GM12878 (cell line): ENCODE results near the gene BFSP2. TPM values are rescaled to one million over a fixed set of nuclear protein-coding genes. Genes with fewer than 3 reads are reported as not detected.

Experiments
- CHD2 ChIP-seq: IDR thresholded peaks from 2 replicates; pipeline ENCODE4 v1.6.1; 2011; ENCODE audit warnings: low read depth, low read length, improper control_type of control experiment, borderline replicate concordance
- CREM ChIP-seq: IDR thresholded peaks from 2 replicates; pipeline ENCODE4 v1.6.1; 2014; ENCODE audit warnings: antibody characterized with exemption, low read depth
- EGR1 ChIP-seq, 2 experiments: IDR thresholded peaks; 1 replicate in 1 of 2; 2 replicates in 1 of 2; pipeline ENCODE4 v1.6.1; 2011 to 2012; ENCODE audit warnings: low read depth in 2 of 2, low read length in 2 of 2, borderline replicate concordance in 1 of 2, mild to moderate bottlenecking in 1 of 2, moderate library complexity in 1 of 2
- IRF4 ChIP-seq: IDR thresholded peaks from 2 replicates; pipeline ENCODE4 v1.6.1; 2011; ENCODE audit warnings: low read depth, low read length
- KAT2A ChIP-seq: conservative IDR thresholded peaks from 2 replicates; pipeline ENCODE4 v1.6.1; 2011; ENCODE audit warnings: low read depth, low read length; ENCODE audit not compliant: control insufficient read depth
- MTA3 ChIP-seq: IDR thresholded peaks from 2 replicates; pipeline ENCODE4 v1.6.1; 2012; ENCODE audit warnings: low read length, inconsistent platforms, borderline replicate concordance
- MYB ChIP-seq: fragments of 150-350 bp; IDR thresholded peaks from 2 replicates; pipeline ENCODE4 v1.6.1; 2014; ENCODE audit warnings: mild to moderate bottlenecking, low read depth, low read length, borderline replicate concordance
- NFIC ChIP-seq: IDR thresholded peaks from 2 replicates; pipeline ENCODE4 v1.6.1; 2012; ENCODE audit warnings: low read depth, mild to moderate bottlenecking, inconsistent platforms, low read length, moderate library complexity
- NR2C1 ChIP-seq: fragments of 450-650 bp; IDR thresholded peaks from 2 replicates; pipeline ENCODE4 v1.6.1; 2017; ENCODE audit warnings: antibody characterized with exemption, mild to moderate bottlenecking, moderate library complexity
- PAX8 ChIP-seq: fragments of 450-650 bp; IDR thresholded peaks from 2 replicates; pipeline ENCODE4 v1.6.1; 2017; ENCODE audit warnings: mild to moderate bottlenecking, moderate library complexity
- POLR2AphosphoS5 ChIP-seq: IDR thresholded peaks from 2 replicates; pipeline ENCODE4 v1.6.1; 2011; ENCODE audit warnings: mild to moderate bottlenecking, low read length, inconsistent platforms
- RELA ChIP-seq: fragments of 450-650 bp; IDR thresholded peaks from 2 replicates; pipeline ENCODE4 v1.8.0; 2014; ENCODE audit warnings: borderline replicate concordance; ENCODE audit not compliant: partially characterized antibody
- RFX5 ChIP-seq: IDR thresholded peaks from 2 replicates; pipeline ENCODE4 v1.6.1; 2011; ENCODE audit warnings: low read depth, low read length, improper control_type of control experiment
- SIN3A ChIP-seq: IDR thresholded peaks from 2 replicates; pipeline ENCODE4 v1.6.1; 2012; ENCODE audit warnings: low read depth, low read length, improper control_type of control experiment
- SIX5 ChIP-seq: IDR thresholded peaks from 2 replicates; pipeline ENCODE4 v1.6.1; 2011; ENCODE audit warnings: mild to moderate bottlenecking, low read depth, low read length, moderate library complexity; ENCODE audit not compliant: severe bottlenecking
- SMC3 ChIP-seq: IDR thresholded peaks from 2 replicates; pipeline ENCODE4 v1.6.1; 2011; ENCODE audit warnings: low read length, improper control_type of control experiment, borderline replicate concordance
- SREBF1 ChIP-seq: IDR thresholded peaks from 2 replicates; pipeline ENCODE4 v1.6.1; 2012; ENCODE audit warnings: mild to moderate bottlenecking, low read length
- SRF ChIP-seq, 2 experiments: IDR thresholded peaks; 2 replicates each; pipeline ENCODE4 v1.6.1; 2011; ENCODE audit warnings: low read depth in 2 of 2, low read length in 2 of 2, mild to moderate bottlenecking in 1 of 2, moderate library complexity in 1 of 2
- ZBTB40 ChIP-seq: fragments of 450-650 bp; IDR thresholded peaks from 2 replicates; pipeline ENCODE4 v1.6.1; 2016; ENCODE audit warnings: mild to moderate bottlenecking, moderate library complexity, borderline replicate concordance
- polyA plus RNA-seq, 11 experiments: library from polyadenylated mRNA; depleted of rRNA in 4 of 11; unstranded in 6 of 11; stranded (reverse) in 5 of 11; fragments of >200 nt; fragmentation: Nextera tagmentation in 4 of 11; fragmentation: Illumina TruSeq in 1 of 11; extraction: Ambion mirVana in 4 of 11; extraction: Trizol in 1 of 11; gene quantifications; 1 replicate in 1 of 11; 2 replicates in 10 of 11; pipeline versions ENCODE4 v1.2.1 to v1.2.3, GENCODE V29; 2011 to 2016; ENCODE audit warnings: inconsistent platforms in 2 of 11, missing spikeins in 2 of 11, low read depth in 1 of 11
- total RNA-seq, 4 experiments: library from RNA; depleted of rRNA in 3 of 4; stranded (reverse); fragments of >200 nt in 3 of 4; fragmentation: Illumina TruSeq in 1 of 4; extraction: Trizol in 1 of 4; gene quantifications; 2 replicates each; pipeline versions ENCODE4 v1.2.1 to v1.2.3, GENCODE V29; 2013 to 2021
- TF ChIP-seq, protein P1 (sequence below): IDR thresholded peaks from 2 replicates; pipeline ENCODE4 v1.6.1; 2011; ENCODE audit warnings: low read depth, mild to moderate bottlenecking, low read length, moderate library complexity, borderline replicate concordance; ENCODE audit errors: extremely low read depth
- TF ChIP-seq, protein P2 (sequence below), 3 experiments: IDR thresholded peaks in 2 of 3; conservative IDR thresholded peaks in 1 of 3; 2 replicates each; pipeline ENCODE4 v1.5.1; 2011; ENCODE audit warnings: low read depth in 3 of 3, low read length in 3 of 3, mild to moderate bottlenecking in 3 of 3, control low read depth in 2 of 3, moderate library complexity in 2 of 3, inconsistent platforms in 1 of 3, mixed read lengths in 1 of 3; ENCODE audit not compliant: control insufficient read depth in 2 of 3, insufficient read depth in 1 of 3; ENCODE audit errors: extremely low read depth in 1 of 3
- TF ChIP-seq, protein P3 (sequence below): IDR thresholded peaks from 2 replicates; pipeline ENCODE4 v1.6.1; 2011; ENCODE audit warnings: low read depth, low read length, improper control_type of control experiment, borderline replicate concordance

The BFSP2 gene
- total and polyA plus RNA-seq, 10 of the 15 experiments (the other 5 are each of a cell fraction or from before 2014, with no cell fraction given), result 1.5 to 20.4 (median 7.3) TPM

DNA sequence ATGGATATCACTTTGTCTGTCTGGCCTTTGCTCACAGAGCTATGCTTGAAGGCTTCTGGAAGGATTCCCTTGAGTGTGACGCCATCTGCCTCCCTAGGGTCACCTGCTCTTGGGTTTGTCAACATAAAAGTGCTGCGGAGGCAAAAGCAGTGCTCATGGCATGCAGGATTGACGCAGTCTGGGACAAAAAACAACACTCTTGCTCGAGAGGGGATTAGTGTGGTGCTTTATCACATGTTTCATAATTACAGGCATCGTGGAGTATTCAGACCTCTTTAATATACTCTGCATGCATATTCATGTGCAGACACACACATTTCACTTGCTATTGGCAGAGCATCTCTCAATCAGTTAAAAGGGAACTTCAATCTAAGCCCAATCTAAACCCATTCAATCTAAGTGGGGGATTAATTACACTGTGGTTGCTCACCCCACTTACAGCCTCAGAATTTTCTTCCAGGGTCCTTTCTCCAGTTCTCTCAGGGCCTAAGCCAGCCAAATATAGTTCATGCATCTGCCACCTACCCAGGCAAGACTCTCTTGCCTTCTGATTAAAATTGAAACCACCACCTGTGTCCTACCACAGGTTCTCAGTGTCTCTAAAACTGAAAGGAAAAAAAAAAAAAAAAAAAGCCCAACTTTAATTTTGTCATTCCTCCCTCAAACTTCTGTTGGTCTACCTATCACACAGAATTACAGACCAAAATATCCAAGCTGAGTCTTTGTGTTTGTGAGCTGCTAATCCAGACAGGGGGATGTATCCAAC is 75.6 kb downstream of the BFSP2 start (continued):
- TF ChIP-seq KAT2A (no peak), PAX8 (no peak), POLR2AphosphoS5 (0 out of 2 replicates have a peak, but pooled peaks have one; percentile 27), SRF (IDR thresholded peaks at IDR 0.05; ENCODE audit: low read depth in 2 of 2, low read length in 2 of 2) (peak in 1 of 2 experiments; percentile 39; a peak in 1 of 4 replicates), RELA (no peak), NR2C1 (no peak), NFIC (peak; percentile 96), RFX5 (0 out of 2 replicates have a peak, but pooled peaks have one; percentile 14), SIX5 (no peak), EGR1 (IDR thresholded peaks at IDR 0.05; ENCODE audit: borderline replicate concordance in 1 of 2, low read depth in 2 of 2, low read length in 2 of 2) (no peak), MYB (no peak), SMC3 (peak; percentile 26; the same call in 1 of the 2 replicates), SREBF1 (0 out of 2 replicates have a peak, but pooled peaks have one; percentile 40), MTA3 (no peak; the same call in 1 of the 2 replicates), CHD2 (0 out of 2 replicates have a peak, but pooled peaks have one; percentile 41), IRF4 (0 out of 2 replicates have a peak, but pooled peaks have one; percentile 30), ZBTB40 (peak; percentile 67), SIN3A (no peak), CREM (peak; percentile 66)
- TF ChIP-seq, protein P1, sequence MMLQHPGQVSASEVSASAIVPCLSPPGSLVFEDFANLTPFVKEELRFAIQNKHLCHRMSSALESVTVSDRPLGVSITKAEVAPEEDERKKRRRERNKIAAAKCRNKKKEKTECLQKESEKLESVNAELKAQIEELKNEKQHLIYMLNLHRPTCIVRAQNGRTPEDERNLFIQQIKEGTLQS, result no peak
- TF ChIP-seq, protein P2, sequence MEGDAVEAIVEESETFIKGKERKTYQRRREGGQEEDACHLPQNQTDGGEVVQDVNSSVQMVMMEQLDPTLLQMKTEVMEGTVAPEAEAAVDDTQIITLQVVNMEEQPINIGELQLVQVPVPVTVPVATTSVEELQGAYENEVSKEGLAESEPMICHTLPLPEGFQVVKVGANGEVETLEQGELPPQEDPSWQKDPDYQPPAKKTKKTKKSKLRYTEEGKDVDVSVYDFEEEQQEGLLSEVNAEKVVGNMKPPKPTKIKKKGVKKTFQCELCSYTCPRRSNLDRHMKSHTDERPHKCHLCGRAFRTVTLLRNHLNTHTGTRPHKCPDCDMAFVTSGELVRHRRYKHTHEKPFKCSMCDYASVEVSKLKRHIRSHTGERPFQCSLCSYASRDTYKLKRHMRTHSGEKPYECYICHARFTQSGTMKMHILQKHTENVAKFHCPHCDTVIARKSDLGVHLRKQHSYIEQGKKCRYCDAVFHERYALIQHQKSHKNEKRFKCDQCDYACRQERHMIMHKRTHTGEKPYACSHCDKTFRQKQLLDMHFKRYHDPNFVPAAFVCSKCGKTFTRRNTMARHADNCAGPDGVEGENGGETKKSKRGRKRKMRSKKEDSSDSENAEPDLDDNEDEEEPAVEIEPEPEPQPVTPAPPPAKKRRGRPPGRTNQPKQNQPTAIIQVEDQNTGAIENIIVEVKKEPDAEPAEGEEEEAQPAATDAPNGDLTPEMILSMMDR (IDR thresholded peaks at IDR 0.05 in 2 of 3, conservative IDR thresholded peaks at IDR 0.05 in 1 of 3; ENCODE audit: control insufficient read depth in 2 of 3, extremely low read depth in 1 of 3, insufficient read depth in 1 of 3, low read depth in 3 of 3, low read length in 3 of 3), result peak in 1 of 3 experiments; percentile 10; a peak in 1 of 6 replicates
- TF ChIP-seq, protein P3, sequence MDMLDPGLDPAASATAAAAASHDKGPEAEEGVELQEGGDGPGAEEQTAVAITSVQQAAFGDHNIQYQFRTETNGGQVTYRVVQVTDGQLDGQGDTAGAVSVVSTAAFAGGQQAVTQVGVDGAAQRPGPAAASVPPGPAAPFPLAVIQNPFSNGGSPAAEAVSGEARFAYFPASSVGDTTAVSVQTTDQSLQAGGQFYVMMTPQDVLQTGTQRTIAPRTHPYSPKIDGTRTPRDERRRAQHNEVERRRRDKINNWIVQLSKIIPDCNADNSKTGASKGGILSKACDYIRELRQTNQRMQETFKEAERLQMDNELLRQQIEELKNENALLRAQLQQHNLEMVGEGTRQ, result no peak
